Stimulated activated CD4-positive, alpha-beta T cell treated with anti-CD3 and anti-CD28 coated beads, Interleukin-15, amount 100 ng/mL, for 24 hours (primary cell): ENCODE results near the gene LDB2.
"Not testable (repeated sequence)": the region's sequence is repeated elsewhere in the genome, so short reads cannot be mapped to it uniquely, and the experiment has no call there.

Experiments
- DNase-seq: peaks from one replicate; pipeline ENCODE4 v3.0.0-alpha.2; 2020

LDB2 gene

GRCh38 chr4:16530688-16531635 lies 367.5 kb downstream of the LDB2 start:
- no peak for DNase-seq

- no peak for DNase-seq
Observed at GRCh38 chr4:16524911-16525554, 373.4 kb downstream of the LDB2 start.

- DNase-seq: no peak
Observed at GRCh38 chr4:16524406-16524805, 374.0 kb downstream of the LDB2 start.

GRCh38 chr4:16523526-16523925 lies 374.9 kb downstream of the LDB2 start:
- DNase-seq: not testable (repeated sequence)

GRCh38 chr4:16521156-16521915 lies 377.1 kb downstream of the LDB2 start:
- DNase-seq: no peak

GRCh38 chr4:16516796-16517439 lies 381.5 kb downstream of the LDB2 start:
- no peak for DNase-seq

- DNase-seq: no peak
Observed at GRCh38 chr4:16513876-16514275, 384.6 kb downstream of the LDB2 start.

- DNase-seq: no peak
Observed at GRCh38 chr4:16508968-16509367, 389.5 kb downstream of the LDB2 start.

GRCh38 chr4:16505726-16506125 lies 392.7 kb downstream of the LDB2 start:
- no peak for DNase-seq

GRCh38 chr4:16505267-16505666 lies 393.2 kb downstream of the LDB2 start:
- DNase-seq: no peak

GRCh38 chr4:16503421-16504100 lies 394.9 kb downstream of the LDB2 start:
- DNase-seq: no peak

- DNase-seq: no peak
Observed at GRCh38 chr4:16498978-16499377, 399.5 kb downstream of the LDB2 start.

GRCh38 chr4:16496501-16496900 lies 401.9 kb downstream of the LDB2 start:
- DNase-seq: no peak

- no peak for DNase-seq
Observed at GRCh38 chr4:16492872-16493271, 405.6 kb downstream of the LDB2 start.

- no peak for DNase-seq
Observed at GRCh38 chr4:16489226-16489625, 409.2 kb downstream of the LDB2 start.

GRCh38 chr4:16488084-16488483 lies 410.4 kb downstream of the LDB2 start:
- no peak for DNase-seq

- no peak for DNase-seq
Observed at GRCh38 chr4:16484711-16485110, 413.7 kb downstream of the LDB2 start.

- no peak for DNase-seq
Observed at GRCh38 chr4:16483540-16483939, 414.9 kb downstream of the LDB2 start.

GRCh38 chr4:16480011-16480410 lies 418.4 kb downstream of the LDB2 start:
- DNase-seq: no peak

- DNase-seq: no peak
Observed at GRCh38 chr4:16472537-16472936, 425.9 kb downstream of the LDB2 start.

- DNase-seq: no peak
Observed at GRCh38 chr4:16467061-16467460, 431.4 kb downstream of the LDB2 start.

- no peak for DNase-seq
Observed at GRCh38 chr4:16466581-16466980, 431.9 kb downstream of the LDB2 start.
